MM.1S (cell line): ENCODE data around the gene IGSF8.

ENCODE experiments used
- DNase-seq: peaks from one replicate; pipeline ENCODE4 v3.0.0-alpha.2; 2015
- H2AFZ ChIP-seq: fragments of 300-600 bp; sonication (generic); 2 replicates; pipeline ENCODE4 v1.6.0; 2016; ENCODE audit warnings: antibody characterized with exemption, low read length
- H3F3A ChIP-seq: fragments of 300-600 bp; sonication (generic); 2 replicates; pipeline ENCODE4 v1.6.1; 2016; ENCODE audit warnings: mild to moderate bottlenecking, antibody characterized with exemption, low read length, moderate library complexity, mixed read lengths; ENCODE audit not compliant: insufficient read depth
- H3K27ac ChIP-seq: fragments of 300-600 bp; sonication (generic); 2 replicates; pipeline ENCODE4 v1.5.1; 2016; ENCODE audit warnings: mild to moderate bottlenecking, low read length
- H3K27me3 ChIP-seq: fragments of 300-600 bp; sonication (generic); replicated peaks from 2 replicates; pipeline ENCODE4 v1.6.0; 2016; ENCODE audit warnings: low read length; ENCODE audit not compliant: insufficient read depth
- H3K36me3 ChIP-seq: fragments of 300-600 bp; sonication (generic); replicated peaks from 2 replicates; pipeline ENCODE4 v1.6.1; 2016; ENCODE audit warnings: mild to moderate bottlenecking, low read length, mixed read lengths; ENCODE audit not compliant: insufficient read depth
- H3K4me1 ChIP-seq: fragments of 300-600 bp; sonication (generic); 2 replicates; pipeline ENCODE4 v1.6.1; 2016; ENCODE audit warnings: low read length, mixed read lengths
- H3K4me2 ChIP-seq: fragments of 300-600 bp; sonication (generic); 2 replicates; pipeline ENCODE4 v1.6.0; 2016; ENCODE audit warnings: low read depth, low read length
- H3K4me3 ChIP-seq: fragments of 300-600 bp; sonication (generic); 2 replicates; pipeline ENCODE4 v1.5.1; 2016; ENCODE audit warnings: low read length, mixed read lengths
- H3K79me2 ChIP-seq: fragments of 300-600 bp; sonication (generic); 2 replicates; pipeline ENCODE4 v1.6.1; 2016; ENCODE audit warnings: mixed run types, low read length, mixed read lengths
- H3K9ac ChIP-seq: fragments of 300-600 bp; sonication (generic); 2 replicates; pipeline ENCODE4 v1.6.1; 2016; ENCODE audit warnings: low read length, mixed read lengths
- H3K9me2 ChIP-seq: fragments of 300-600 bp; sonication (generic); replicated peaks from 2 replicates; pipeline ENCODE4 v1.6.1; 2016; ENCODE audit warnings: mild to moderate bottlenecking, low read length, mixed read lengths; ENCODE audit not compliant: insufficient read depth
- H3K9me3 ChIP-seq: fragments of 300-600 bp; sonication (generic); replicated peaks from 2 replicates; pipeline ENCODE4 v1.6.1; 2016; ENCODE audit warnings: mild to moderate bottlenecking, low read length, mixed read lengths; ENCODE audit not compliant: insufficient read depth
- H4K20me1 ChIP-seq: fragments of 300-600 bp; sonication (generic); 2 replicates; pipeline ENCODE4 v1.6.1; 2016; ENCODE audit warnings: mild to moderate bottlenecking, low read length, moderate library complexity, mixed read lengths; ENCODE audit not compliant: insufficient read depth
- CTCF ChIP-seq: fragments of 300-600 bp; sonication (generic); IDR thresholded peaks from 2 replicates; pipeline ENCODE4 v1.5.1; 2016; ENCODE audit warnings: antibody characterized with exemption, low read length, mixed read lengths
- EZH2 ChIP-seq: fragments of 300-600 bp; sonication (generic); optimal IDR thresholded peaks from 2 replicates; pipeline ENCODE3; 2017; ENCODE audit warnings: low read depth, mild to moderate bottlenecking, antibody characterized with exemption, low read length, mixed read lengths
- EZH2phosphoT487 ChIP-seq: fragments of 300-600 bp; sonication (generic); IDR thresholded peaks from 2 replicates; pipeline ENCODE4 v1.6.1; 2018; ENCODE audit warnings: antibody characterized with exemption, low read length

IGSF8 gene

GRCh38 chr1:160070243-160071163, 27.9 kb downstream of the IGSF8 start:
- Histone ChIP-seq H3K79me2 (no peaks in the 10 kb centered on the region), H3K4me3 (peak overlapping the region; percentile 64), H3K9me3 (no peaks in the 10 kb centered on the region), H3F3A (peaks cover 20% of the 10 kb centered on the region), H3K9me2 (no peaks in the 10 kb centered on the region), H3K27me3 (0 out of 2 replicates have a peak, but pooled peaks cover 6% of the 10 kb centered on the region), H3K27ac (no peak overlapping the region), H2AFZ (peak overlapping the region; percentile 85), H3K9ac (peak overlapping the region; percentile 34; the same call in 1 of the 2 replicates), H3K4me1 (peaks cover 20% of the 10 kb centered on the region), H4K20me1 (no peaks in the 10 kb centered on the region), H3K36me3 (no peaks in the 10 kb centered on the region), H3K4me2 (peak overlapping the region; percentile 89)
- DNase-seq: peak; percentile 65
- TF ChIP-seq CTCF (no peak), EZH2phosphoT487 (no peak), EZH2 (no peak)

- Histone ChIP-seq H3K79me2 (no peaks in the 10 kb centered on the region), H3K9ac (peak within 1 kb of the TSS; percentile 34; the same call in 1 of the 2 replicates), H2AFZ (peak within 1 kb of the TSS; percentile 85), H3K9me2 (no peaks in the 10 kb centered on the region), H3K27me3 (0 out of 2 replicates have a peak, but pooled peaks cover 6% of the 10 kb centered on the region), H3K4me2 (peak within 1 kb of the TSS; percentile 89), H3K9me3 (no peaks in the 10 kb centered on the region), H4K20me1 (no peaks in the 10 kb centered on the region), H3K4me1 (peaks cover 20% of the 10 kb centered on the region), H3K4me3 (peak within 1 kb of the TSS; percentile 64), H3K27ac (no peak within 1 kb of the TSS), H3F3A (peaks cover 20% of the 10 kb centered on the region), H3K36me3 (no peaks in the 10 kb centered on the region)
- TF ChIP-seq EZH2phosphoT487: no peak
- no peak for TF ChIP-seq CTCF
- TF ChIP-seq EZH2: no peak
- no peak for DNase-seq
Observed at GRCh38 chr1:160069460-160070231, 28.8 kb downstream of the IGSF8 start, which contains the start of gene KCNJ10. Gene KCNJ10, minus strand, starts transcription at chr1:160070160. Its CDS starts 27,628 bp downstream, at chr1:160042532.

GRCh38 chr1:160068225-160068624, 30.2 kb downstream of the IGSF8 start:
- no peak for DNase-seq
- TF ChIP-seq EZH2phosphoT487 (no peak), EZH2 (no peak), CTCF (no peak)
- Histone ChIP-seq H3K79me2 (no peaks in the 10 kb centered on the region), H3K9ac (no peak overlapping the region), H3K9me2 (no peaks in the 10 kb centered on the region), H3K27me3 (0 out of 2 replicates have a peak, but pooled peaks cover 6% of the 10 kb centered on the region), H2AFZ (no peak overlapping the region), H3K27ac (no peak overlapping the region), H3K9me3 (no peaks in the 10 kb centered on the region), H3K4me1 (peaks cover 20% of the 10 kb centered on the region), H3K4me3 (no peak overlapping the region), H3K4me2 (no peak overlapping the region), H4K20me1 (no peaks in the 10 kb centered on the region), H3K36me3 (no peaks in the 10 kb centered on the region), H3F3A (peaks cover 20% of the 10 kb centered on the region)
